ENCODE measurements around the gene MEAK7.

- TF ChIP-seq CTCF (IDR thresholded peaks at IDR 0.05), result no peak
- TF ChIP-seq POLR2A (IDR thresholded peaks at IDR 0.05), result no peak
These were observed 6.2 kb downstream of the MEAK7 start for GRCh38 chr16:84498223-84498610.

Measured in transverse colon (tissue), 3 donors.